AG04450 (cell line): ENCODE results near the gene BMPR1B. TPM values are rescaled to one million over a fixed set of nuclear protein-coding genes. Genes with fewer than 3 reads are reported as not detected.
"Not testable (repeated sequence)": the region's sequence is repeated elsewhere in the genome, so short reads cannot be mapped to it uniquely, and the experiment has no call there.

Experiments
- CTCF ChIA-PET: fragments of 300-600, 350-600 bp; formaldehyde crosslinking; extraction: SDS; loops from one replicate; lab custom pipeline; 2022; ENCODE audit warnings: antibody characterized with exemption, inconsistent platforms; lab: Charles Lee
- POLR2A ChIA-PET: fragments of 350-600 bp; formaldehyde crosslinking; extraction: SDS; loops from one replicate; lab custom pipeline; 2021; ENCODE audit warnings: antibody characterized with exemption, inconsistent platforms; lab: Yijun Ruan, JAX
- DNase-seq: peaks from one replicate; pipeline ENCODE4 v3.0.0-alpha.2; 2011; ENCODE audit warnings: low read depth, low spot score
- H3K27ac ChIP-seq: one replicate; pipeline ENCODE4 v1.5.1; 2012; ENCODE audit warnings: low read depth, low read length, control low read depth
- H3K27me3 ChIP-seq: one replicate; pipeline ENCODE4 v1.6.0; 2012; ENCODE audit warnings: low read length; ENCODE audit not compliant: control insufficient read depth, insufficient read depth
- H3K4me3 ChIP-seq: 2 replicates; pipeline ENCODE4 v1.5.1; 2011; ENCODE audit warnings: mild to moderate bottlenecking, low read depth, low read length, control low read depth
- H3K9me3 ChIP-seq: 2 replicates; pipeline ENCODE4 v1.5.1; 2012; ENCODE audit warnings: low read length; ENCODE audit not compliant: control insufficient read depth, insufficient read depth
- polyA plus RNA-seq: library from polyadenylated mRNA; depleted of rRNA; stranded (reverse); fragments of >200 nt; gene quantifications from 2 replicates; pipeline ENCODE4 v1.2.3, GENCODE V29; 2011
- TF ChIP-seq, protein P1 (sequence below): IDR thresholded peaks from 2 replicates; pipeline ENCODE4 v1.5.1; 2011; ENCODE audit warnings: low read depth, low read length, control low read depth, inconsistent platforms

The BMPR1B gene
- polyA plus RNA-seq, 1 experiment: 0.42 TPM

DNA sequence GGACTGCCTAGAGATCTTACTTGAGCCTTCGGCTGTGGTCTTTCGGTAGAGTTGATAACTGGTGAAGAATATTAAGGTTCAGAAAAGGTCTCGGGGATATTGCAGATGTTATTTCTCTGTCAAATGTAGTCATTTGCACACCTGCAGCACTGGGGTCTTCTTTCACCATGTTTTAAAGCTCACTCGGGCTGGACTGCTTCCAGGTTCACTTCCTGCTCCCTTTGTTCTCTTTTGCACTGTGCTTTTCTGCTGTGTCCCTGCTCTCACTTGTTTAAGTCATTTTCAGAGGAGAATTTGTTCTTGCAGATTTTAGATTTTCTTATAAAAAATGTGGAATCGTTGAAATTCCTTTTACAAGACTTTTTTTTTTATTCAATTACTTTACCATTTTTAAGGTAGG is 68.5 kb downstream of the BMPR1B start:
- Histone ChIP-seq H3K27ac (no peak overlapping the region), H3K27me3 (no peaks in the 10 kb centered on the region), H3K9me3 (no peaks in the 10 kb centered on the region), H3K4me3 (no peak overlapping the region)
- ChIA-PET POLR2A (no interaction called here), CTCF (no interaction called here)
- TF ChIP-seq, protein P1, sequence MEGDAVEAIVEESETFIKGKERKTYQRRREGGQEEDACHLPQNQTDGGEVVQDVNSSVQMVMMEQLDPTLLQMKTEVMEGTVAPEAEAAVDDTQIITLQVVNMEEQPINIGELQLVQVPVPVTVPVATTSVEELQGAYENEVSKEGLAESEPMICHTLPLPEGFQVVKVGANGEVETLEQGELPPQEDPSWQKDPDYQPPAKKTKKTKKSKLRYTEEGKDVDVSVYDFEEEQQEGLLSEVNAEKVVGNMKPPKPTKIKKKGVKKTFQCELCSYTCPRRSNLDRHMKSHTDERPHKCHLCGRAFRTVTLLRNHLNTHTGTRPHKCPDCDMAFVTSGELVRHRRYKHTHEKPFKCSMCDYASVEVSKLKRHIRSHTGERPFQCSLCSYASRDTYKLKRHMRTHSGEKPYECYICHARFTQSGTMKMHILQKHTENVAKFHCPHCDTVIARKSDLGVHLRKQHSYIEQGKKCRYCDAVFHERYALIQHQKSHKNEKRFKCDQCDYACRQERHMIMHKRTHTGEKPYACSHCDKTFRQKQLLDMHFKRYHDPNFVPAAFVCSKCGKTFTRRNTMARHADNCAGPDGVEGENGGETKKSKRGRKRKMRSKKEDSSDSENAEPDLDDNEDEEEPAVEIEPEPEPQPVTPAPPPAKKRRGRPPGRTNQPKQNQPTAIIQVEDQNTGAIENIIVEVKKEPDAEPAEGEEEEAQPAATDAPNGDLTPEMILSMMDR: no peak
- no peak for DNase-seq

DNA sequence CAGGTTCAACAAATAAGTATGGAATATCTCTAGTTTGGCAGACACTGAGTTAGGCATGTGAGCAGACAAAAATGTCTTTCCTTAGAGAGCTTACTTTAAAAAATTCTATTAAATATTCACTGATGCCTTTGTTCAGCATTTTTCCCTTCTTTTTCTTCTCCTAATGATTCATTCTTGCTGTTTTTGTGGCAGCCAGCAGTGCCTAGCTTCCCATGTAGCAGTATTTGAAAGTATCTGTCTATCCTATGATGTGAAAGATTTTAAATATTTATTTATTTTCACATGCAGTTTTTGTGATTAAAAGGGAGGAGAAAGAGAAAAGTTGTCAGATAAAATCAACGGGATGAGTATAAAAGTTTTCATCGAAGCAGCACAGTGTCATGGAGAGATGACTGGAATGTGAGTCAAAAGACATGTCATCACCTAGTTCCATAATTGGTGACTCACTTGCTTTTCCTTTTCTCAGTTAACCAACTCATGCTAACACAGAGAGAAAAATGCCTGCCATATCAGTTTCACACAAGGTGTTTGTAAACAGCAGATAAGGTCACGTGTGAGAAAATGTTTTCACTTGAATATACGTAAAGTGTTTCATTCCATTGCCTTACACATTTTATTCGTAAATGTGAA is 69.8 kb downstream of the BMPR1B start:
- ChIA-PET CTCF (no interaction called here), POLR2A (no interaction called here)
- no peak overlapping the region for H3K27ac ChIP-seq
- TF ChIP-seq, protein P1: no peak
- no peaks in the 10 kb centered on the region for H3K27me3 ChIP-seq
- H3K4me3 ChIP-seq: no peak overlapping the region
- H3K9me3 ChIP-seq: no peaks in the 10 kb centered on the region
- peak; percentile 23 for DNase-seq

DNA sequence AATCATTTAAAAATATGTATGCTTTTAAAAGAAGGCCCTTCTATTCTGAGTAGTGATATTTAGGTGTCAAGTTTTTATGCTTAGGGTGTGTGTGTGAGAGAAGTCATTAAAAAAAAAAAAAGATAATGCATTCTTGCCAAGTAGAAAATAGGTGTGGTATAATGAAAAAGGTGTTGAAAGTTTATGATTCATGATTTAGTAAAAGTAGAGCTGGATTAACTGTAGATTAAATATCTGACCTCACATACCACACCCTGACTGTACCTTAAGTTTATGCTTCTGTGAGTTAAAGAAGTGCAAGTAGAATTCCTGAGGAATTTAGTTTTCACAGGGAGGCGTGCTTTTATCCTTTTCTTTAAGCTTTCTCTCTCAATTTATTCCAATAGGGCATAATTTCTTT is 71.1 kb downstream of the BMPR1B start:
- no peaks in the 10 kb centered on the region for H3K27me3 ChIP-seq
- ChIA-PET POLR2A (no interaction called here), CTCF (interaction anchor here (1.0 kb wide), 1 partner anchor 46 kb away, joined by 3 read pairs; no protein-coding TSS in a partner anchor)
- no peaks in the 10 kb centered on the region for H3K9me3 ChIP-seq
- no peak overlapping the region for H3K27ac ChIP-seq
- TF ChIP-seq, protein P1: no peak
- H3K4me3 ChIP-seq: no peak overlapping the region
- no peak for DNase-seq

DNA sequence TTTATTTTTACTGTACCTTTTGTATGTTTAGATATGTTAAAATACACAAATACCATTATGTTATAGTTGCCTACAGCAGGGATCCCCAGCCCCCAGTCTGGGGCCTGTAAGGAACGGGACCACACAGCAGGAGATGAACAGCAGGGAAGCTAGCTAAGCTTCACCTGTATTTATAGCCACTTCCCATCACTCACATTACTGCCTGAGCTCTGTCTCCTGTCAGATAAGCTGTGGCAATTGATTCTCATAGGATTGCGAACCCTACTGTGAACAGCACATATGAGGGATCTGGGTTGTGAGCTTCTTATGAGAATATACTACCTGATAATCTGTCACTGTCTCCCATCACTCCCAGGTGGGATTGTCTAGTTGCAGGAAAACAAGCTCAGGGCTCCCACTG is 73.9 kb downstream of the BMPR1B start:
- no peak for DNase-seq
- TF ChIP-seq, protein P1: no peak
- Histone ChIP-seq H3K4me3 (no peak overlapping the region), H3K9me3 (no peaks in the 10 kb centered on the region), H3K27ac (no peak overlapping the region), H3K27me3 (no peaks in the 10 kb centered on the region)
- POLR2A ChIA-PET: no interaction called here
- CTCF ChIA-PET: interaction anchor here (0.6 kb wide), 3 partner anchors 19 to 425 kb away, joined by 3 to 6 read pairs (median 4); partner anchors contain the start of gene BMPR1B

DNA sequence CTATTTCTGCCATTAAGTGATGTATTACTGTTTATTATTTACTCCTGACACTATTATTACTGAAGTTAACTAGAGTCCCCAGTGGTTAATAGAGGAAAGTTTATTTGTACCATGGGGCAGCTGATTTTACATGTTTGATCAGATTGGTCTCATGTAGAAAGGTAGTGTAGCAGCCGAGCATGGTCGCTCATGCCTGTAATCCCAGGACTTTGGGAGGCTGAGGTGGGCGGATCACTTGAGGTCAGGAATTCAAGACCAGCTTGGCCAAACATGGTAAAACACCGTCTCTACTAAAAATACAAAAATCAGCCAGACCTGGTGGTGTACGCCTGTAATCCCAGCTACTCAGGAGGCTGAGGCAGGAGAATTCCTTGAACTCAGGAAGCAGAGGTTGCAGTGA is 74.6 kb downstream of the BMPR1B start:
- CTCF ChIA-PET: interaction anchor here (0.6 kb wide), 1 partner anchor 75 kb away, joined by 4 read pairs; the partner anchor contains the start of gene BMPR1B
- POLR2A ChIA-PET, H3K27ac ChIP-seq, H3K9me3 ChIP-seq, H3K27me3 ChIP-seq, H3K4me3 ChIP-seq, DNase-seq: not testable (repeated sequence)
